Esophagus muscularis mucosa (tissue), 4 donors: ENCODE results near the gene NRAP. TPM values are rescaled to one million over a fixed set of nuclear protein-coding genes. Genes with fewer than 3 reads are reported as not detected.

Experiments used
- DNase-seq: peaks from one replicate; pipeline ENCODE4 v3.0.0-alpha.2; 2017; ENCODE audit errors: extremely low spot score
- H3K27ac ChIP-seq, 4 donors: fragments of 200-600 bp; sonication (generic); replicated peaks in 1 of 4; 1 replicate in 3 of 4; 2 replicates in 1 of 4; pipeline ENCODE4 v1.5.1; 2016 to 2019; ENCODE audit warnings: mild to moderate bottlenecking in 1 of 4
- H3K27me3 ChIP-seq, 4 donors: fragments of 200-600 bp; sonication (generic); one replicate each; pipeline versions ENCODE4 v1.5.1 to v1.6.0; 2016 to 2019
- H3K36me3 ChIP-seq, 4 donors: fragments of 200-600 bp; sonication (generic); one replicate each; pipeline ENCODE4 v1.5.1; 2016 to 2019
- H3K4me1 ChIP-seq, 4 donors: fragments of 200-600 bp; sonication (generic); one replicate each; pipeline ENCODE4 v1.5.1; 2016 to 2019
- H3K4me3 ChIP-seq, 4 donors: fragments of 200-600 bp; sonication (generic); 1 replicate in 2 of 4; 2 replicates in 2 of 4; pipeline ENCODE4 v1.5.1; 2016 to 2019; ENCODE audit warnings: mild to moderate bottlenecking in 4 of 4, moderate library complexity in 1 of 4
- H3K9me3 ChIP-seq, 4 donors: fragments of 200-600 bp; sonication (generic); 1 replicate in 3 of 4; 2 replicates in 1 of 4; pipeline ENCODE4 v1.5.1; 2016 to 2019
- EP300 ChIP-seq: sonication (generic); formaldehyde crosslinking; IDR thresholded peaks from one replicate; pipeline ENCODE4 v1.6.1; 2017; ENCODE audit warnings: antibody characterized with exemption
- POLR2A ChIP-seq: fragments of 450-650 bp; IDR thresholded peaks from one replicate; pipeline ENCODE4 v1.6.1; 2017; ENCODE audit warnings: antibody characterized with exemption, moderate library complexity, mild to moderate bottlenecking, low read depth
- POLR2AphosphoS5 ChIP-seq, 2 donors: sonication (generic); formaldehyde crosslinking; IDR thresholded peaks; one replicate each; pipeline ENCODE4 v1.6.1; 2017; ENCODE audit warnings: antibody characterized with exemption in 2 of 2
- WGBS: methylation state at CpG from one replicate; pipeline ENCODE4 v1.1.5; 2018; 5-methylcytosine and 5-hydroxymethylcytosine counted together
- intact Hi-C: fragments of 100-400 bp; cut with DNase I; formaldehyde crosslinking; loops from one replicate; pipeline ENCODE4 v1.15.1; 2023
- total RNA-seq, 4 donors: library from RNA; depleted of rRNA; stranded (reverse); fragments of >200 nt; gene quantifications; one replicate each; pipeline versions ENCODE4 v1.1.0 to v1.2.1, GENCODE V29; 2016
- TF ChIP-seq, protein P1 (sequence below), 3 experiments: fragments of 200-600 bp in 2 of 3; fragments of 450-650 bp in 1 of 3; sonication (generic) in 2 of 3; IDR thresholded peaks; one replicate each; pipeline ENCODE4 v1.5.1; 2017 to 2019; ENCODE audit warnings: antibody characterized with exemption in 3 of 3, mild to moderate bottlenecking in 2 of 3, moderate library complexity in 1 of 3

The NRAP gene
- total RNA-seq, 4 donors from 2014 or later: not detected

GRCh38 chr10:113541549-113541927, 122.3 kb downstream of the NRAP start:
- 75% methylated on average over 1 of the region's 1 CpG for WGBS
- Histone ChIP-seq H3K27ac (no peak overlapping the region), H3K36me3 (no peaks in the 10 kb centered on the region), H3K4me1 (no peaks in the 10 kb centered on the region), H3K9me3 (no peaks in the 10 kb centered on the region), H3K27me3 (no peaks in the 10 kb centered on the region), H3K4me3 (no peak overlapping the region)
- DNase-seq: no peak
- intact Hi-C loops: no loop called here
- no peak for TF ChIP-seq POLR2AphosphoS5 (IDR thresholded peaks at IDR 0.05)
- TF ChIP-seq POLR2A: no peak
- TF ChIP-seq, protein P1, sequence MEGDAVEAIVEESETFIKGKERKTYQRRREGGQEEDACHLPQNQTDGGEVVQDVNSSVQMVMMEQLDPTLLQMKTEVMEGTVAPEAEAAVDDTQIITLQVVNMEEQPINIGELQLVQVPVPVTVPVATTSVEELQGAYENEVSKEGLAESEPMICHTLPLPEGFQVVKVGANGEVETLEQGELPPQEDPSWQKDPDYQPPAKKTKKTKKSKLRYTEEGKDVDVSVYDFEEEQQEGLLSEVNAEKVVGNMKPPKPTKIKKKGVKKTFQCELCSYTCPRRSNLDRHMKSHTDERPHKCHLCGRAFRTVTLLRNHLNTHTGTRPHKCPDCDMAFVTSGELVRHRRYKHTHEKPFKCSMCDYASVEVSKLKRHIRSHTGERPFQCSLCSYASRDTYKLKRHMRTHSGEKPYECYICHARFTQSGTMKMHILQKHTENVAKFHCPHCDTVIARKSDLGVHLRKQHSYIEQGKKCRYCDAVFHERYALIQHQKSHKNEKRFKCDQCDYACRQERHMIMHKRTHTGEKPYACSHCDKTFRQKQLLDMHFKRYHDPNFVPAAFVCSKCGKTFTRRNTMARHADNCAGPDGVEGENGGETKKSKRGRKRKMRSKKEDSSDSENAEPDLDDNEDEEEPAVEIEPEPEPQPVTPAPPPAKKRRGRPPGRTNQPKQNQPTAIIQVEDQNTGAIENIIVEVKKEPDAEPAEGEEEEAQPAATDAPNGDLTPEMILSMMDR (IDR thresholded peaks at IDR 0.05): no peak
- TF ChIP-seq EP300: no peak

DNA sequence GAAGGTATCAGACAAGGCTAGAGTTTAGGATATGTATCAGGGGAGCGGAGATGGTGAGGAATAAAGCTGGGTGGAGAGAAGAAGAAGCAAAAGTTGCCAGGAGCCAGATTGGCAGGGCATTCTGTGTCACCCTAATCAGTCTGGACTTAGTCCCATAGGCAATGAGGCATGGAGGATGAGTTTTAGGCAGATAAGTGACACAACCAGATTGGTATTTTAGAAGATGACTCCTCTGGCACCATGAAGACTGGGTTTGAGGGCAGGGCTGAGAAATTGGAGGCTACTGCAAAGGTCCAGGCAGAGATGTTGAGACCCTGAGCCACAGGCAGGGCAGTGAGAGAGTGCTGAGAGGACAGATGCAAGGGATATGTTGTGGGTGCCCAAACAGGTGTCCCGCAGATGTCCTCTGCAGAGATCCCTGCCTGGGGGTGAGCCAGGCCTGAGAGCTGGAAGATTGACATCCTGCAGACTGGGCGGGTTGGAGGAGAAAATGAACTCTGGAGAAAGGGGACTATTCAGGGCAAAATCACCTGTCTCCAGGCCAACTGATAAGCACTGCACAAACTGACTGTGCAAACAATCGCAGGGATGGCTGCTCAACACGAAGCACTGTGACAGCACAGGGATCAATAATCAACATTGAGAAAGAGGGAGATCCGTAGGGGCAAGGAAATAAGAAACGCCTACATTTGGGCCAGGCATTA, 122.8 kb downstream of the NRAP start:
- H3K27ac ChIP-seq: no peak overlapping the region
- H3K9me3 ChIP-seq: no peaks in the 10 kb centered on the region
- no peaks in the 10 kb centered on the region for H3K36me3 ChIP-seq
- intact Hi-C loops: no loop called here
- 91% methylated on average over 7 of the region's 7 CpGs for WGBS
- no peak overlapping the region for H3K4me3 ChIP-seq
- no peaks in the 10 kb centered on the region for H3K4me1 ChIP-seq
- no peaks in the 10 kb centered on the region for H3K27me3 ChIP-seq
- no peak for DNase-seq
- TF ChIP-seq, protein P1 (IDR thresholded peaks at IDR 0.05): no peak
- TF ChIP-seq POLR2A (no peak), POLR2AphosphoS5 (IDR thresholded peaks at IDR 0.05) (no peak), EP300 (no peak)

GRCh38 chr10:113539789-113540188, 124.1 kb downstream of the NRAP start:
- WGBS: 77% methylated on average over 7 of the region's 7 CpGs
- Histone ChIP-seq H3K9me3 (no peaks in the 10 kb centered on the region), H3K4me1 (no peaks in the 10 kb centered on the region), H3K27ac (no peak overlapping the region), H3K4me3 (no peak overlapping the region), H3K36me3 (no peaks in the 10 kb centered on the region), H3K27me3 (peaks cover 0 to under 1% (median 0%) of the 10 kb centered on the region in 4 donors)
- no peak for DNase-seq
- TF ChIP-seq, protein P1 (IDR thresholded peaks at IDR 0.05): no peak
- no peak for TF ChIP-seq EP300
- TF ChIP-seq POLR2A: no peak
- TF ChIP-seq POLR2AphosphoS5 (IDR thresholded peaks at IDR 0.05): no peak
- intact Hi-C loops: no loop called here

Other genes starting within 250 kb of the NRAP start
- gene HABP2, start 111.0 kb downstream of the NRAP start, total RNA-seq: not detected
- 10 to 100 TPM; 10.2 to 15.7 (median 11.6) TPM for gene CASP7, start 15.9 kb upstream of the NRAP start, total RNA-seq
- not detected for gene PLEKHS1, start 87.6 kb upstream of the NRAP start, total RNA-seq
- 1 to 10 TPM; 4.1 to 6.5 (median 5.3) TPM for gene DCLRE1A, start 190.0 kb upstream of the NRAP start, total RNA-seq
- gene NHLRC2, start 190.6 kb upstream of the NRAP start, total RNA-seq: 10 to 100 TPM; 30.6 to 59.4 (median 40.3) TPM